Measurements from ENCODE around the gene NRARP. TPM values are rescaled to one million over a fixed set of nuclear protein-coding genes. Genes with fewer than 3 reads are reported as not detected.

NRARP gene
- total RNA-seq, 2 experiments from 2014 or later, result 6.9 to 8.9 TPM

GRCh38 chr9:137310189-137311052, 8.3 kb upstream of the NRARP start:
- Histone ChIP-seq H3K27ac (ENCODE audit: low read depth, low read length, poor library complexity, severe bottlenecking) (no peak overlapping the region), H3K4me3 (ENCODE audit: low read depth, low read length, poor library complexity, severe bottlenecking) (no peak overlapping the region), H3K79me2 (ENCODE audit: insufficient read depth, low read depth, low read length) (no peaks in the 10 kb centered on the region), H3K4me1 (ENCODE audit: insufficient read depth, low read length, poor library complexity, severe bottlenecking) (peaks cover 19% of the 10 kb centered on the region), H3K9me3 (ENCODE audit: low read length) (no peaks in the 10 kb centered on the region), H4K20me1 (ENCODE audit: insufficient read depth, low read length) (no peaks in the 10 kb centered on the region), H3K4me2 (ENCODE audit: low read length) (no peak overlapping the region), H3K36me3 (ENCODE audit: insufficient read depth, low read length) (no peaks in the 10 kb centered on the region), H3K9me2 (ENCODE audit: insufficient read depth, low read length) (no peaks in the 10 kb centered on the region), H2AFZ (ENCODE audit: low read length) (no peak overlapping the region)
- POLR2A ChIA-PET, result no interaction called here
- DNase-seq (ENCODE audit: low spot score), result no peak
- TF ChIP-seq, protein P1, sequence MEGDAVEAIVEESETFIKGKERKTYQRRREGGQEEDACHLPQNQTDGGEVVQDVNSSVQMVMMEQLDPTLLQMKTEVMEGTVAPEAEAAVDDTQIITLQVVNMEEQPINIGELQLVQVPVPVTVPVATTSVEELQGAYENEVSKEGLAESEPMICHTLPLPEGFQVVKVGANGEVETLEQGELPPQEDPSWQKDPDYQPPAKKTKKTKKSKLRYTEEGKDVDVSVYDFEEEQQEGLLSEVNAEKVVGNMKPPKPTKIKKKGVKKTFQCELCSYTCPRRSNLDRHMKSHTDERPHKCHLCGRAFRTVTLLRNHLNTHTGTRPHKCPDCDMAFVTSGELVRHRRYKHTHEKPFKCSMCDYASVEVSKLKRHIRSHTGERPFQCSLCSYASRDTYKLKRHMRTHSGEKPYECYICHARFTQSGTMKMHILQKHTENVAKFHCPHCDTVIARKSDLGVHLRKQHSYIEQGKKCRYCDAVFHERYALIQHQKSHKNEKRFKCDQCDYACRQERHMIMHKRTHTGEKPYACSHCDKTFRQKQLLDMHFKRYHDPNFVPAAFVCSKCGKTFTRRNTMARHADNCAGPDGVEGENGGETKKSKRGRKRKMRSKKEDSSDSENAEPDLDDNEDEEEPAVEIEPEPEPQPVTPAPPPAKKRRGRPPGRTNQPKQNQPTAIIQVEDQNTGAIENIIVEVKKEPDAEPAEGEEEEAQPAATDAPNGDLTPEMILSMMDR (conservative IDR thresholded peaks at IDR 0.05; ENCODE audit: low read length), result no peak
- TF ChIP-seq EZH2phosphoT487 (IDR thresholded peaks at IDR 0.05; ENCODE audit: borderline replicate concordance, low read depth, low read length), result no peak
- intact Hi-C loops (cut with micrococcal nuclease; ENCODE audit: unreplicated experiment), result no loop called here
- CTCF ChIA-PET (ENCODE audit: unreplicated experiment), result no interaction called here
- no TSS peak for BruUV-seq (replicated peaks)

DNA sequence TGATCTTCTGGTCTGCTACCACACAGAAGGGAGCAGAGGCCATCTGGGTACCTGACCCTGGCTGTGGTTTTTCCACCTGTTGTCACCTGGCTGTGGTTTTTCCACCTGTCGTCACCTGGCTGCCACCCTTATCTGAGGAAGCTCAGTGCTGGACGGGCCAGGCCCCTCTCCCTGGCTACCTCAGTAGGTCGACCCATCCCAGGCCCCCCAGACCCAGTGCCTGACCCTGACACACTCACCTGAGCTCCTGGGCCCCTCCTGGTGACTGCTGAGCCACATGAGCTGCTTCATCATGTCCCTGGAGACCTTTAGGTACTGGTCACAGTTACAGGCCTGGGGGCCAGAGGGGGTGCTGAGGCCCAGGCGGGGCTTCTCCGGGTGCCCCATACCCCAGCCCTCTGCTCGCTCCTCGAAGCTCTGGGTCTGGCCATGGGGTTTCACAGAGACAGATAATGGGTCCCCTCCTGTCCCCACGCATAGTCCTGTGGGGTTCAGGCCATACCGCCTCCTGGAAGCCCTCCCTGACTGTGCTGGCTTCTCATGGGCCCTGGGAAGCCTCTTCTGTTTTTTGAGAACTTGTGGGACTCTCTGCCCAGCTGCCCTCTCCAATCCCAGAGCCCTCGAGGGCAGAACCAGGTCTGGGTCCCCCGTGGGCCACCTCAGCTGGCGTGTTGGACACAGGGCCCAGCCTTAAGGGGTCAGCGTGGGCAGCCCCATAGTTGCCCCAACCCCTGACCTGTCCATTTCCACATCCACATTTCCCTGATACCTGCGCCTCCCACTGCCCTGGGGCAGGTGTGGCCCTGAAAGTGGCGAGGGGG, 7.5 kb upstream of the NRARP start:
- Histone ChIP-seq H3K4me1 (ENCODE audit: insufficient read depth, low read length, poor library complexity, severe bottlenecking) (peaks cover 18% of the 10 kb centered on the region), H3K27ac (ENCODE audit: low read depth, low read length, poor library complexity, severe bottlenecking) (no peak overlapping the region), H3K36me3 (ENCODE audit: insufficient read depth, low read length) (no peaks in the 10 kb centered on the region), H3K9me2 (ENCODE audit: insufficient read depth, low read length) (no peaks in the 10 kb centered on the region), H2AFZ (ENCODE audit: low read length) (no peak overlapping the region), H3K79me2 (ENCODE audit: insufficient read depth, low read depth, low read length) (no peaks in the 10 kb centered on the region), H3K4me3 (ENCODE audit: low read depth, low read length, poor library complexity, severe bottlenecking) (no peak overlapping the region), H3K9me3 (ENCODE audit: low read length) (no peaks in the 10 kb centered on the region), H4K20me1 (ENCODE audit: insufficient read depth, low read length) (no peaks in the 10 kb centered on the region), H3K4me2 (ENCODE audit: low read length) (no peak overlapping the region)
- intact Hi-C loops (cut with micrococcal nuclease; ENCODE audit: unreplicated experiment), result no loop called here
- DNase-seq (ENCODE audit: low spot score), result no peak
- ChIA-PET POLR2A (no interaction called here), CTCF (ENCODE audit: unreplicated experiment) (no interaction called here)
- no TSS peak for BruUV-seq (replicated peaks)
- no peak for TF ChIP-seq EZH2phosphoT487 (IDR thresholded peaks at IDR 0.05; ENCODE audit: borderline replicate concordance, low read depth, low read length)

DNA sequence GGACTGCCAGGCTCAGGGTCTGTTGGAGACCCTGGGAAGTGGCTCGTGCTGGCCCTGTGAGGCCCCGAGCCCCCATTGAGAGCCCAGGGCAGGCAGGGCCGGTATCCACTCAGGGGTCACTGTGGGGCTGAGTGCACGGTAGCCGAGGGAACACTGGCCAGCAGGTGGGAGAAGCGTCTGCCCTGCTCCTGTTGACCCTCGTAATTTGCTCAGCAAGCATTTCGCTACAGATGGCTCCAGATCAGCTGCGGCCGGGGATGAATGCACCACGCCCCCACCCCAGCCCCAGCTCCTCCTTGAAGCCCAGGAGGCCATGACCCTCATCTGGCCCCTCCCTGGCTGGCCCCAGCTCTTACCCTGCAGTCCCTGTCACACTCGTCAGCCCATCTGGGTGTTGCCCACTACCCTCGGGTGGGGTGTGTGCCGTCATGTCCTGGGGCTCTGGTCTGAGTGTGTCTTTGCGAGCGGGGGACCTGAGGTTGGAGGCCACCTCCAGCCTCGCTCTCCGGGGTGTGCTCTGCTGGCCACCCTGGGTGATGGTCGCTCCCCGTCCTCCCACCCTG, 6.1 kb upstream of the NRARP start:
- no peak for DNase-seq (ENCODE audit: low spot score)
- Histone ChIP-seq H2AFZ (ENCODE audit: low read length) (no peak overlapping the region), H3K9me2 (ENCODE audit: insufficient read depth, low read length) (no peaks in the 10 kb centered on the region), H3K4me1 (ENCODE audit: insufficient read depth, low read length, poor library complexity, severe bottlenecking) (peaks cover 18% of the 10 kb centered on the region), H3K4me2 (ENCODE audit: low read length) (no peak overlapping the region), H3K27ac (ENCODE audit: low read depth, low read length, poor library complexity, severe bottlenecking) (no peak overlapping the region), H3K4me3 (ENCODE audit: low read depth, low read length, poor library complexity, severe bottlenecking) (no peak overlapping the region), H3K9me3 (ENCODE audit: low read length) (no peaks in the 10 kb centered on the region), H3K36me3 (ENCODE audit: insufficient read depth, low read length) (no peaks in the 10 kb centered on the region), H4K20me1 (ENCODE audit: insufficient read depth, low read length) (no peaks in the 10 kb centered on the region), H3K79me2 (ENCODE audit: insufficient read depth, low read depth, low read length) (no peaks in the 10 kb centered on the region)
- intact Hi-C loops (cut with micrococcal nuclease; ENCODE audit: unreplicated experiment), result no loop called here
- TF ChIP-seq, protein P1 (conservative IDR thresholded peaks at IDR 0.05; ENCODE audit: low read length), result no peak
- TF ChIP-seq EZH2phosphoT487 (IDR thresholded peaks at IDR 0.05; ENCODE audit: borderline replicate concordance, low read depth, low read length), result no peak
- ChIA-PET CTCF (ENCODE audit: unreplicated experiment) (no interaction called here), POLR2A (interaction anchor here (0.6 kb wide), 1 partner anchor 21 kb away, joined by 3 read pairs; no protein-coding TSS in a partner anchor)
- BruUV-seq (replicated peaks), result no TSS peak
